ENCODE measurements around the gene FBXW8. TPM values are rescaled to one million over a fixed set of nuclear protein-coding genes. Genes with fewer than 3 reads are reported as not detected.

FBXW8 gene
- total RNA-seq, 1 experiment from 2014 or later: 15.3 TPM

- no peaks in the 10 kb centered on the region for H4K20me1 ChIP-seq (ENCODE audit: control insufficient read depth, insufficient read depth, insufficient read length)
- no peak overlapping the region for H4K5ac ChIP-seq (ENCODE audit: insufficient read length, low read depth, low read length)
- H2BK120ac ChIP-seq (ENCODE audit: low read depth, low read length, poor library complexity, severe bottlenecking): no peak overlapping the region
- no peak overlapping the region for H2BK5ac ChIP-seq (ENCODE audit: insufficient read length, low read length)
- TF ChIP-seq CTCF (conservative IDR thresholded peaks at IDR 0.05): no peak
- no peak overlapping the region for H2AK5ac ChIP-seq (ENCODE audit: insufficient read length, low read length)
- no peak overlapping the region for H3K27ac ChIP-seq (ENCODE audit: insufficient read length, low read depth, low read length)
- no CpG with 5 or more reads among the region's 13 CpGs for WGBS (ENCODE audit: extremely low coverage, insufficient read length, low lambda C conversion rate)
- H3K9ac ChIP-seq (ENCODE audit: extremely low read depth, insufficient read length, low read length): no peak overlapping the region
- H3K4me1 Mint-ChIP-seq: peaks cover 4 to 7% of the 10 kb centered on the region in 2 experiments
- no peak overlapping the region for H3T11ph ChIP-seq (ENCODE audit: low read length)
- no peak overlapping the region for H3K18ac ChIP-seq (ENCODE audit: insufficient read length, low read depth, low read length)
- no peaks in the 10 kb centered on the region for H3K27me3 ChIP-seq (ENCODE audit: insufficient read depth, low read length)
- H3K9me3 ChIP-seq (ENCODE audit: control insufficient read depth, low read depth, low read length): no peaks in the 10 kb centered on the region
- H4K8ac ChIP-seq (replicated peaks; ENCODE audit: insufficient read length, low read depth, low read length): no peak overlapping the region
- H2BK12ac ChIP-seq (ENCODE audit: insufficient read length, low read depth, low read length): no peak overlapping the region
- no peak overlapping the region for H3K56ac ChIP-seq (ENCODE audit: insufficient read length, low read depth, low read length)
- no peak overlapping the region for H3K4me2 ChIP-seq (ENCODE audit: insufficient read depth, insufficient read length, low read length)
- no peak overlapping the region for H3K4ac ChIP-seq (ENCODE audit: low read depth, low read length)
- H3K23me2 ChIP-seq (ENCODE audit: insufficient read length, low read depth, low read length, poor library complexity, severe bottlenecking): no peaks in the 10 kb centered on the region
- no peak overlapping the region for H2AFZ ChIP-seq (ENCODE audit: low read length)
- no peak for DNase-seq
- no peaks in the 10 kb centered on the region; a peak in 1 of 7 replicates for H3K36me3 Mint-ChIP-seq (ENCODE audit: insufficient read depth in 1 of 3, low read depth in 3 of 3)
- no peaks in the 10 kb centered on the region for H3K79me1 ChIP-seq (ENCODE audit: insufficient read depth, low read depth, low read length, poor library complexity, severe bottlenecking)
- no peak overlapping the region for H3K4me3 Mint-ChIP-seq
- no peak overlapping the region for H2BK15ac ChIP-seq (ENCODE audit: low read depth, low read length)
- H3K27ac Mint-ChIP-seq: peak overlapping the region in 1 of 3 experiments; percentile 42; a peak in 1 of 7 replicates
- no peaks in the 10 kb centered on the region; the same call in 1 of the 2 replicates for H3K27me3 Mint-ChIP-seq (ENCODE audit: low read depth)
- H3K23ac ChIP-seq (ENCODE audit: insufficient read length, low read depth, low read length): no peak overlapping the region
- no peaks in the 10 kb centered on the region for H3K79me2 ChIP-seq (ENCODE audit: insufficient read depth, low read length)
- H3K9me3 Mint-ChIP-seq: no peaks in the 10 kb centered on the region
- no peak overlapping the region for H4K91ac ChIP-seq (ENCODE audit: insufficient read length, low read depth, low read length)
- no peaks in the 10 kb centered on the region for H3K4me1 ChIP-seq (ENCODE audit: insufficient read depth, low read length)
- no peak overlapping the region for H3K14ac ChIP-seq (ENCODE audit: insufficient read depth, low read length)
- H2BK20ac ChIP-seq (ENCODE audit: low read depth, low read length, poor library complexity, severe bottlenecking): no peak overlapping the region
These were observed 46.2 kb upstream of the FBXW8 start for GRCh38 chr12:116864371-116865160.
